Measurements from ENCODE around the gene CEACAM3.

CEACAM3 gene

DNA sequence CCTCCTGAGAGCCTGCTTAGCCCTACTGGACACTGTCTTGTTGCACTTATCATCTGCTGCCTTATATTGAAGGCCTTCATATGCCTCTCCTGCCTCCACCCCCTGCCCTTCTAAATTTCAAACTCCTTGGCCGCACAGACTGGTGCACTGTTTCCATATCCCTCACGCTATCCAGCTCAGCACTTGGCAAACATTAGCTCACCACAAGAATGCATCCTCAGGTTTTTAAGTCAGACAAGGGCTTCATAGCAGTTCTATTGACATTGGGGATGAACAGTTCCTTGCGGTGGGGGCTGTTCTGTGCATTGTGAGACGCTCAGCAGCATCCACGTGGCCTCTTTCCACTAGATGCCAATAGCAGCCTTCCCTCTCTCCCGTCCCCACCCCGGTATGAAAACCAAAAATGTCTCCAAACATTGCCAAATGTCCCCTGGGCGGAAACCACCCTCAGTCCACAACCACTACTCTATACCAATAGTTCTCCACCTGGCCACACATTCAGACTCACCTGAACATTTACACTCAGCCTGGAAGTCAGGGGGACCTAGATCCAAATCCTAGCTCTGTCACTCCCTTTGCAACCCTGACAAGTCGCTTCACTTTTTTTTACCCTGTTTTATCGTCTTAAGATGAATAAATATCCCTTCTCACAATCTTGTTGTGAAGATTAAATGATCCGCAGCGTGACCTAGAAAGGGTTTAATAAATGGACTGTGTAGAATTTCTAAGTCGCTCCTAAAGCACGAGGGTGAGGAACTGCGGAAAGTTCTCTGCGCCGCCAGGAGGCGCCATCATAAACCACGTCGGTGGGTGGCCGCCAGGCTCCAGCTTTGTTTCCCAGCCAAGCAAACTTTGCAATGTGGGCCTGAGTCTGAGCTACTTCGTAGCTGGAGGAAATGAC lies 3.6 kb upstream of the CEACAM3 start:
- peak; percentile 79 for FAIRE-seq
- DNase-seq (ENCODE audit: insufficient read length, low spot score) = no peak

DNA sequence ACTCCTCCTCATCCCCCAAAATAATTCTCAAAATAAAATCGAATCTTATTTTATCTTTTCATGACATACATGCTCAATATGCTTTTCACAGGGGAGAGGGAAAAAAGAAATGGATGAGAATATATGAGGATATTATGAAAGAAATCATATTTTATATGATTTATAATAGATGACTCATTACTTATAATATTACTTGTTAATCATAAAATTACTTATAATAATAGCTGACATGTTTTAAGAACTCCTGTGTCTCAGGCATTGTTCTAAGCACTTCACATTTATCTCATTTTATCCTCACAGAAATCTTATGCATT lies 3.0 kb upstream of the CEACAM3 start:
- DNase-seq (ENCODE audit: insufficient read length, low spot score) = no peak
- no peak for FAIRE-seq

DNA sequence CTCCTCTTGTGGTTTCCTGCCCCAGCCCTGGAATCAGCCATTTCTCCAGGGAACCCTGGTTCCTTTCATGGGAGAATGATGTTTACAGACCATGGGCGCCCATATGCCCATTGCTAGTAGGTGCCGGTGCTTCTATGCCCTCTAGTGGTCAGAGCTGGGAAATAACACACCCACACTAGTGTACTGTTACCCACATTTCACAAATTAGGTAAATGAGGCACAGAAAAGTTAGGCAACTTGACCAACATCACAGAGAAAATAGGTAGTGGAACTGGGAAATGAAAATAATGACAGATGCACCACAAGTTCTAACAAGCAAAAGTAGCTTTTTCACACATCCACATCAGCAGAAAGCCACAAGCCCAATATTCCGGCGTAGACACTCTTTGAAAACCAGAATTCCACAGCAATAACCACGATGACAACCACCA lies 1.3 kb upstream of the CEACAM3 start:
- DNase-seq (ENCODE audit: insufficient read length, low spot score) (no peak), FAIRE-seq (peak; percentile 98)

DNA sequence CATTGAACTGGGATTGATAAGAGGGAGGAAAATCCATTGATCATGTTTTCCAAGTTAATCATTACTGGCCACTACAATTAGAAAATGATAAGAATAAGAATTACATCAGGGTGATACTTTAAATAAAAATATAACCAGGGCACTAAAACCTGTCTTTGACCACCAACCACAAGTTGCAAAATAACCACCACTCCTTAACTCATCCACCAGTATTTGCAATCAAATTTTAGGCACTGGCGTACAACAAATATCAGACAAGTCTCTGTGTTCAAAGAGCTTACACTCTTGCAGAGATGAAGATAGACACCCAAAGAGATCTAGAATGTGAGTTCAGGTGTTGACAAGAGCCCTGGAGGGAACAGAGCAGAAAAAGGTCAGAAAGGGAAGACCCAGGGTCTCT lies 514 bp downstream of the CEACAM3 start:
- FAIRE-seq (no peak), DNase-seq (ENCODE audit: insufficient read length, low spot score) (no peak)

DNA sequence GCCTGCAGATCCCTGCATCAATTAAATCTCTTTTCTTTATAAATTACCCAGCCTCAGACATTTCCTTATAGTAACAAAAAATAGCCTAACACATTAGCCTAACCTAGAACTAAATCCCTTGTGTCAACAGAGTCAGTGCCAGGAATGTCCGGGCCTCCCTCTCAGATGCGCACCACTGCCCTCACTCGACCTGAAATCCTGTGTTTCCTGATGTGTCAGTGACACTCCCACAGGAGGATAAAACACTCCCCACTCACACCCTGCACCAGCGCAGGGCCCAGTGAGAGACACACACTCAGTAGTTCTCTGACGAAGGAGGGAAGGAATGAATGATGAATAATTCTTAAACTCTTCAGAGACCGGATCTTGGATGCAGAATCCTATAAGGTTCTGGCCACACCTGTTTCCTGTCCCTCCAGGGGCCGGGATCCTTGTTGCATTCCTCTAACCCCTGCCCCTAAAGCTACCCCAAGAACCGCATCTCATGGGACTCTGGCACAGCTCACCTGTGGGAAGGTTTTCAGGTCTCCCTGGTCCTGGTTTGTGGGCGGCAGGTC lies 3.1 kb downstream of the CEACAM3 start:
- DNase-seq (ENCODE audit: insufficient read length, low spot score) (no peak), FAIRE-seq (no peak)

DNA sequence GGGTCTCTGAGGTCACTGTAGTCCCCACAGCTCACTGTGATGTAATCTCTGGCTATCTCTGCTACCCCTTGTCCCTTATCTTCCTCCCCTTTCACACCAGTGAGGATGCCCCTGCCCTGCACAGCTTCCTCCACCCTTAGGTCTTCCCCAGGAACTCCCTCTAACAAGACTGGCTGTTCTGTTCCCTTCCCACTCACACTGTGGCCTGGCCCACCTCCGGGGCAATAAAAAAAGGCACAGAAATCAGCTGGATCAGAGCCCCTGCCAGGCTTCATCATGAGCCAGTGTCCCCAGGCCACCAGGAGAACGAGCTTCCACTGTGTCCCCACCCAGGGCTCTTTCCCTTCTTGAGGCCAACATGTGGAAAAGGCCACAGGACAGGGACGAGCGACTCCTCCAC lies 4.6 kb downstream of the CEACAM3 start:
- FAIRE-seq = no peak

DNA sequence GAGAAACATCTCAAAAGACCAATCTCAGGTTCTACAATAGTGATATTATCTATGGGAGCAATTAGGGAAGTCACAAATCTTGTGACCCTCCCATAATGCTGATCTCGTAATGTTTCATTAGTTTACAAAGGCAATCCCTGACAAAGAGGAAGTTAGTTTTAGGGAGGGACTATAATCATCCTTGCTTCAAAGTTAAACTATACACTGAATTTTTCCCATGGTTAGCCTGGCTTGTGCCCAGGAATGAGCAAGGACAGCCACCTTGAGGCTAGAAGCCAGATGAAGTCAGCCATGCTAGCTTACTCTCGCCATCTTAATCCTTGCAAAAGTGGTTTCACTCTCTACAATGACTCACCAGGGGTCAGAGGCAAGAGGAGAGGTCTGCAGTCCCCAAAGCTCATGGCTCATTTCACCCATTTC lies 5.4 kb downstream of the CEACAM3 start:
- no peak for FAIRE-seq

More for the DNA sequence above, 4.6 kb downstream of the CEACAM3 start:
- no peak for DNase-seq (ENCODE audit: insufficient read length, low spot score)

DNA sequence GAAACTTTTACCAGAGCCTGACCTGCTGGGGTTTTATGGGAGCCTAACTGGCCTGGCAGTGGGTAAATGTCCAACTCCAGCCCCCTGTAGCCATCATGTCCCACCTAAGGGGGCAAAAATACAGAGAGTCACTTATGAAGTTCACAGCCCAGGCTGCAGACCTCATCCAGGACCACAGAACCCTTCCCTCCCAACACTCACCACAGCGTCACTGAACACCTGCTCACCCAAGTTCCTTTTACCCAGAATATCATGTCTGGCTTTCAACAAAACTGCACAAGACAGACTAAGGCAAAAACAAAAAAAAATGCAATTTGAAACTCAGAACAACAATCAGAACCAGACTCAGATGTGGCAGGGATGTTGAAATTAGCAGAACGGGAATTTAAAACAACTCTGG lies 6.4 kb downstream of the CEACAM3 start:
- DNase-seq (ENCODE audit: insufficient read length, low spot score) (no peak), FAIRE-seq (no peak)

More for the DNA sequence above, 5.4 kb downstream of the CEACAM3 start:
- DNase-seq (ENCODE audit: insufficient read length, low spot score) = no peak

DNA sequence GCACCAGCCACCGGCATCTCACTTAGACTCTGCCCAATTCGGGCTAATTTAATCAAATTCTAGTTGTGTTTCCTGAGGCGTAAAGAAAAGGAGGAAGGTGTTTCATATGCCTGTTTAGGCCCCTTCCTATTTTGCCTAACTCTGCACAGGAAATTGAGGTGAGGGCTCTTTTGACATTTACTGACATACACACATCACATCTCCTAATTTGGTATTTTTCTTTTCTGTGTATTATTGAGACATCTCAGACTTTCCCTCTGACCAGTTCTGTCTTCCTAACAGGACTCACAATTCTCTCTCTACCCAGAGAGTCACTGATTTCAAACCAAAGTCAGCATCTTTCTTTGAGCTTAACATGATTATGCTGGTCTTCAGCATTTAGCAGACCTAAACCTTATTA lies 7.9 kb downstream of the CEACAM3 start:
- DNase-seq (ENCODE audit: insufficient read length, low spot score) (no peak), FAIRE-seq (no peak)

DNA sequence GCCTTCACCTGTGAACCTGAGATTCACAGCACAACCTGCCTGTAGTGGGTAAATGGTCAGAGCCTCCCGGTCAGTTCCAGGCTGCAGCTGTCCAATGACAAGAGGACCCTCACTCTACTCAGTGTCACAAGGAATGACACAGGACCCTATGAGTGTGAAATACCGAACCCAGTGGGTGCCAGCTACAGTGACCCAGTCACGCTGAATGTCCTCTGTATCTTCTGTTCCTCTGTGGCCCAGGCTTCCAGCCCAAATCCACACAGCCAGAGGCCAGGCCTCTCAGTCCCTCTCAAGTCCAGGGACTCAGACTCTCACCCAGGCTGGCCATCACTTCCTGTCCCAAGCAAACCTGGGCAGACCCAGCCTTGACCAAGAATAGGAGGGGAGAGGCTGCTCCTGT lies 10.8 kb downstream of the CEACAM3 start:
- no peak for FAIRE-seq
- no peak for DNase-seq (ENCODE audit: insufficient read length, low spot score)

DNA sequence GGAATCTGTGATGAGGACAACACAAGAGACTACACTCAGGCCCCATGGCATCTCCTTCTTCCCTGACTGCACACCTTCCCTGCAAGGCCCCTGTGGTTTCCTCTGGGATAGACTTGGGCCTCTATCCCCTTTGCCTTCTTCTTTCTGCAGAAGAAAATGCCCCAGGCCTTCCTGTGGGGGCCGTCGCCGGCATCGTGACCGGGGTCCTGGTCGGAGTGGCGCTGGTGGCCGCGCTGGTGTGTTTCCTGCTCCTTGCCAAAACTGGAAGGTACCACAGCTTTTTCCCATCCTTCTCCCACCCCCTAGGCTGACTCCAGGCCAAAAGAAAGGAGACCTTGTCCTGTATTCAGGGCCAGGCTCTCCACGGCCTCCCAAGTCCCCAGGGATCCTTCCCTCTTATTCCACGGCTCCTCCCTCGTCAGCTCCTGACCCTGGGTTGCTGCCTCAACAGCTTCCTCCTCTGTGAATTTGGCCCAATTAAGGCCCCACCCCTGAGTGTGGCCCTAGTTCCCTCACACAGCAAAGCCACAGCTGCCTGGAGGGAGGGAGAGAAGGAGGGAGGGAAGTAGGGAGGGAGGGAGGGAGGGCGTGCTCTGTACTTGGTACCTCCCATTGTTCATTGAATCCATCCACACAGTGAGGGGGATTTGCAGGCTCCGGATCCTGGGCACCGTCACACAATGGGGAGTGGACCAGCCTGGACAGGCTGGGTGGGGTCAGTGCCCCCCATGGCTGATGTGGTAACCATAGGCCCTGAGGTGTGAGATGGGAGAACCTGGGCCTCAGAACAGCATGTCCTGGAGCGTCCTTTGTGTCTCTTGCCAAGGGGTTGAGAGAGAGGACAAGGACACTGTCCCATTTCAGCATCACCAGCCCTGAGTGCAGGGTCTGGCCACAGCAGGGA lies 12.5 kb downstream of the CEACAM3 start:
- FAIRE-seq = no peak
- no peak for DNase-seq (ENCODE audit: insufficient read length, low spot score)

DNA sequence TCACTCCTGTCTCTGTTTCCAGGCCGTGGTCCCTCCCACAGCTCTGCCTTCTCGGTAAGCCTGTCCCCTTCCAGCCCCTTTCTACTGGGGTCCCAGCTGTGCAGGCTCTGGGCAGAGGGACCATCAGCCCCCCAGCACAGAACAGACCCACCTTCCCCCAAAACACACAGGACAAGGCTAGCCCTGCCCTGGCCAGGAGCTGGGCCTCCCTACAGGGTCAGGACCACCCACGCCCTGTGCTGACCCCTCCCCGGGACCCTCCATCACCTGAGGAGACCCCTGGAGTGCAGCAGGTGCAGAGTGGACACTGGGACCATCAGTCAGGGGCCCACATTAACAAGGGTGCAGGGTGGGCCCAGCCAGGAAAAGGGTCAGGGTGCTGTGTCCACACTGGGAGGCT lies 13.9 kb downstream of the CEACAM3 start:
- DNase-seq (ENCODE audit: insufficient read length, low spot score) = no peak
- FAIRE-seq = no peak

DNA sequence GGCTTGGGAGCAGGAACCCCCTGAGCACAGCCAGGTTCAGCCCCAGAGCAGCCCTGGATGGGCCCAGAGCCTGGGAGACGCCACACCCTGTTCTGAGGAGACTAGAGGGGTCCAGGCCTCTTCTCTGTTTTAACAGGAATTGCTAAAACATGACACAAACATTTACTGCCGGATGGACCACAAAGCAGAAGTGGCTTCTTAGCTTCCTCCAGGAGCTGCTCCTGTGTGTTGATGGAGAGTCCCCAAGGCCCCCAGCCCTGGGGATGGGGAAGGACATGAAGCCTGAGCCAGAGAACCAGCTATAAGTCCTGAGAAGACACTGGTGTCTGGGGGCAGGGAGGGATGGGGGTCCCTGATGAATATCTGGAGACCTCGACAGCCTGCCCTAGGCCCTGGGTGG lies 14.6 kb downstream of the CEACAM3 start:
- FAIRE-seq (no peak), DNase-seq (ENCODE audit: insufficient read length, low spot score) (no peak)

DNA sequence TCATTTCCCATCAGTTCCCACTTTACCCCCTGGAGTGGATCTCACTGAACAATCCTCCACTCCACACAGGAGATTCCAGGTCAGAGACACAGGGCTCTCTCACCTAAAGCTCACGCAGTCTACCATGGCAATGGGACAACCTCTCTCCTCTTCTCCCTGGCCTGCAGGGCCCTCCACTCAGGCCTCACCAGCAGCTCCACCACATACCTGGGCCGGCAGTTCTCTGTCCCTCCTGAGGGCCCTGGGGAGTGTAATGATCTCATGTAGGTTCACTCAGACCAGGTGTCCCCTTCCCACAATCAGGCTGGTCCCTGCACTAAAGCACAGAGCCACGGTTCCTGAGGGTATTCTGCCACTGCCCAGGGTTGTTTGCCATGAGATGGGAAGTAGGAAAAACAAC lies 15.6 kb downstream of the CEACAM3 start:
- FAIRE-seq = no peak
- no peak for DNase-seq (ENCODE audit: insufficient read length, low spot score)

DNA sequence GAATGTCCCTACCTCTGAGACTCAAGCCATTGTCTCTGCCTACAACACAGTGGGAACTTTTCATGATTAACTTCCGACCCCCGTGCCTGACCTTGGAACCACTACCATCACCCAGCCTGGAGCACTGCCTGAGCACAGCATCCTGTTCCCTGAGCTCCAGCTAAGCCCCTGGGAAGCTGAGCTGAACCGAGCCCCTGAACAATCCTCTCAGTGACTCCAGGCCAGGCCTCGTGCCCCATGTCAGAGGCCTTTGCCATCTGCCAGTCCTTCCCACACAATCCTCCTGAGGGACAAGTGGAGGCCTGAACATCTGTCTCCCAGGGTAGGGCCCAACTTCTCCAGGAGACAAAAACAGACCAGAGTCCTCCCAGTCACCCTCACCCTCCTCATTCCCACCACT lies 17.5 kb downstream of the CEACAM3 start:
- DNase-seq (ENCODE audit: insufficient read length, low spot score) = no peak
- no peak for FAIRE-seq

DNA sequence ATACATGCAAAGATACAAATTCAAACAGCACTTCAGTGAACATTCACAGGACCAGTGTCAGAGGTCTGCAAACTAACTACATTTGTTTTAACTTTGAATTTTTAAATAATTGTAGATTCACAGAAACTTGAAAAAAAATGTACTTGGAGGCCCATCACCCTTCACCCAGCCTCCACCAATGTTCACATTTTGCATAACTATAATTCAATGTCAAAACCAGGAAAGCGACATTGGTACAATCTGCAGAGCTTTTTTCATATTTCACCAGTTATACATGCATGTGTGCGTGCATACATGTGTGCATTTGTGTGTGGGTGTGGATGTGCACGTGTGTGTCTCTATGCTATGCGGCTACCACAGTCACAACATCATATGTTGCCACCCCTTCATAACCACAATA lies 18.9 kb downstream of the CEACAM3 start:
- DNase-seq (ENCODE audit: insufficient read length, low spot score) (no peak), FAIRE-seq (no peak)

DNA sequence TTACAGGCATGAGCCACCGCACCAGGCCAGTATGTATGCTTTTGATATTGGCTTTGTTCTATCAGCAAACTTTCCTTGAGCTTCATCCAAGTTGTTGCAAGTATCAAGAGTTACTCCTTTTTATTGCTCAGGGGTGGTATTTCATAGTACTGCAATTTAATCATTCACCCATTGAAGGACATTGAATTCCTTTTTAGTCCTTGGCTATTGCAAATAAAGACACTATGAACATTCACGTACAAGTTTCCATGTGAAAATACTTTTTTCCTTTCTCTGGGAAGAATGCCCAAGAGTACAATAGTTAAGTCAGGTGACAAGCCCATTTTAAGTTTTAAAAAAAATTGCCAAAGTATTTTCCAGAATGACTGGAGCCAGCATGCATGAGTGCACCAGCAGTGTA lies 20.4 kb downstream of the CEACAM3 start:
- FAIRE-seq (no peak), DNase-seq (ENCODE audit: insufficient read length, low spot score) (no peak)

DNA sequence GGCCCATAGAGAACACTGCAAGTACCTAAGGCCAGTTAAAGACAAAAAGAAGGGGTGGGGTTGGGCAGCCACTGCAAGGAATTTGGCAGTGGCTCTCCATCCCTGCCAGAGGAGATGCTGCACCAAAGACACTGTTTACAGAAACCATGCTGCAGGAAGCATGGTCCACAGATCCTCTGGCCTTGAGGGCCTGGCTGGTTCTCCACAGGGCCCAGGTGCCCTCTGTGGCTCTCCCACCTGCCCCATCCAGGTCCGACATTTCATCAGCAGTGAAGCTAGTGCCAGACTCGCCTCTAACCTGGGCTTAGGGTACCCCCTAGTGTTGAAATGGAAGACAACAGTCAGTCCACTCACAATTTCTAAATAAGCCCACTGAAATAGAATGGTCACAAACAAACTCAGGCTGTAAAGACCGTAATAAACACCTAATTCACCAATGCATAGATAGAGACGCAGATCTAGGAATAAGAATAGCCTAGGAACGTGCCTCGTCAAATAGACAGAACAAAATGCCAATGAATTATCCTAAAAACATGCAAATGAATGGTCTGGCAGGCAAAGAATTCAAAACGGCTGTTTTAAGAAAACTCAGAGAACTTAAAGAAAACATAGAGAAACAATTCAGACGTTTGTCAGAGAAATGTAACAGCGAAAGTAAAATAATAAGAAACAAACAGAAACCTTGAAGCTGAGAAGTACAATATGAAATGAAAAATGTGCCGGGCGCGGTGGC lies 24.8 kb downstream of the CEACAM3 start:
- FAIRE-seq (peak; percentile 87), DNase-seq (ENCODE audit: insufficient read length, low spot score) (peak; percentile 54)

DNA sequence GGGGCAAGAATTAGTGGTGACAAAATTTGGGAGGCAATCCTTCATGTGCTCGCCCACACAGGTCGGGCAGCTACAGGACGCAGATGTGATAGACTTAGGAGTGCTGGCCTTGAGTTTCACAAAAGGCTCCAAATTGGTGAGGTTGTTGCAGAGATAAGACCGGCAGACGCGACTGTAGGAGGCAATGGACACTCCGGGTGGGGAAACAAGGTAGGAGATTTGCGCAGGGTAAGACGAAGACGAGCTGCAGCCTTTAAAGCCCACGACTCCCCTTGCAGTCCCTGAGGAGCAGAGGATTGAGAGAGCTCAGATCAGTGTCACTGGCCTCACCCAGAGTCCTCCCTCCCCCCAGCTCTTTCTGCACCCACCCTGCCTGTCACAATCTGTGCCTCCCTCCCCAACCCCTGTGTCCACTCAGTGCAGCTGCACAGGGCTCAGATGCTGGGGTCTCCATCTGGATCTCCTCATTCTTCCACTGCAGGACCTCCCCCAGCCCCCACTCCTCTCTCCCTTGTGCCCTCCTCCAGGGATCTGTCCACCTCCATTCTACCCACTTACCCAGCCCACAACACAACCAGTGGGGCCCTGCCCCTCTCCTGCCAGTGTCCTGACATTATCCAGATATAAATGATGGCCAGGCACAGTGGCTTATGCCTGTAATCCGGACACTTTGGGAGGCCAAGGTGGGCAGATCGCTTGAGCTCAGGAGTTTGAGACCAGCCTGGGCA lies 41.8 kb downstream of the CEACAM3 start:
- FAIRE-seq (no peak), DNase-seq (ENCODE audit: insufficient read length, low spot score) (no peak)

DNA sequence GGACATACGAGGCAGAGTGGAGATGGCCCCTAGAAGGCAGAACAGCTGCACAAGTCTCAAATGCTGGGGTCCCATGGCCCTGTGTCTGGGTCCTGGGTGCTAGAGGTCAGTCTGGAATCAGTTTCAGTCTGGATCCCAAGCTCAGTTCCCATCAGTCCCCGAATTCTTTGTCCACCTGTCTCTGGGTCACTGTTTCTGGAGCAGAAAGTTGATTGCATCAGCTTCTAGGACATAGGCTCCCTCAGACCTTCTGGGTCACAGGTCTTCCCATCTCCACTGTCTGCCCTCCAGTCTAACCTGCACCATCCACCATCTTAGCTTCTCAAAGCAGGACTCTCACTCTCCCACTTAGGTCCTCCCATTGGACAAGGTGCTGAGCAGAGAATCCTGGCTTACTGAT lies 42.8 kb downstream of the CEACAM3 start:
- no peak for DNase-seq (ENCODE audit: insufficient read length, low spot score)
- no peak for FAIRE-seq
